Gastrocnemius medialis (tissue), 4 donors: ENCODE data around the gene TP53I13. TPM values are rescaled to one million over a fixed set of nuclear protein-coding genes. Genes with fewer than 3 reads are reported as not detected.

Source experiments
- ATAC-seq, 2 donors: fragments of 150-250 bp; one replicate each; pipeline ENCODE4 v1.9.1; 2016
- DNase-seq, 2 donors: peaks; one replicate each; pipeline ENCODE4 v3.0.0-alpha.2; 2019
- H3K27ac ChIP-seq, 4 donors: fragments of 200-600 bp; sonication (generic); 1 replicate in 1 of 4; 2 replicates in 3 of 4; pipeline ENCODE4 v1.5.1; 2016 to 2018; ENCODE audit warnings: mild to moderate bottlenecking in 2 of 4, moderate library complexity in 1 of 4
- H3K27me3 ChIP-seq, 3 donors: fragments of 200-600 bp; sonication (generic) in 2 of 3; 1 replicate in 1 of 3; 2 replicates in 2 of 3; pipeline versions ENCODE4 v1.5.1 to v1.6.0; 2016 to 2019; ENCODE audit warnings: mild to moderate bottlenecking in 1 of 3, moderate library complexity in 1 of 3
- H3K36me3 ChIP-seq, 2 donors: fragments of 200-600 bp; sonication (generic) in 1 of 2; one replicate each; pipeline ENCODE4 v1.5.1; 2017 to 2018
- H3K4me1 ChIP-seq, 2 donors: fragments of 200-600 bp; sonication (generic) in 1 of 2; one replicate each; pipeline ENCODE4 v1.5.1; 2016 to 2017; ENCODE audit warnings: mild to moderate bottlenecking in 2 of 2
- H3K4me3 ChIP-seq, 4 donors: fragments of 200-600 bp; sonication (generic) in 3 of 4; 1 replicate in 1 of 4; 2 replicates in 3 of 4; pipeline ENCODE4 v1.5.1; 2016 to 2019; ENCODE audit warnings: mild to moderate bottlenecking in 2 of 4
- H3K9me3 ChIP-seq, 3 donors: fragments of 200-600 bp; sonication (generic) in 2 of 3; 1 replicate in 1 of 3; 2 replicates in 2 of 3; pipeline ENCODE4 v1.5.1; 2016 to 2019
- CTCF ChIP-seq, 5 experiments: fragments of 450-650 bp in 3 of 5; fragments of 200-600 bp in 2 of 5; sonication (generic) in 2 of 5; IDR thresholded peaks in 4 of 5; conservative IDR thresholded peaks in 1 of 5; 1 replicate in 4 of 5; 2 replicates in 1 of 5; pipeline ENCODE4 v1.5.1; 2016 to 2019; ENCODE audit warnings: antibody characterized with exemption in 5 of 5, mild to moderate bottlenecking in 3 of 5, moderate library complexity in 3 of 5
- POLR2A ChIP-seq, 2 donors: fragments of 450-650 bp; IDR thresholded peaks; one replicate each; pipeline ENCODE4 v1.6.1; 2017; ENCODE audit warnings: antibody characterized with exemption in 2 of 2, mild to moderate bottlenecking in 2 of 2, moderate library complexity in 2 of 2
- in situ Hi-C, 4 donors: fragments of 200-750 bp; cut with MboI; loops; one replicate each; pipeline versions ENCODE4 v1.15.0 to v1.8.0; 2017; ENCODE audit warnings: low sequenced_read_pairs in 4 of 4
- intact Hi-C: fragments of 100-400 bp; cut with DNase I; formaldehyde crosslinking; loops from one replicate; pipeline ENCODE4 v1.15.1; 2023; ENCODE audit warnings: low total_unique reads
- total RNA-seq, 4 donors: library from RNA; depleted of rRNA; stranded (reverse); fragments of >200 nt; gene quantifications; one replicate each; pipeline versions ENCODE4 v1.1.0 to v1.2.3, GENCODE V29; 2016

Gene TP53I13
- total RNA-seq, 4 donors from 2014 or later: 31.0 to 50.2 (median 32.1) TPM

- intact Hi-C loops (loop anchor here (1.0 to 2.0 kb wide), 2 partner anchors 23 to 34 kb away; no protein-coding TSS in a partner anchor), in situ Hi-C loops (loop anchor here in 3 of 4 donors (25.0 kb wide), 2 partner anchors 298 to 323 kb away; partner anchors contain the start of genes EFCAB5 (in 2 of the 3) and SSH2 (in 2 of the 3))
- ATAC-seq: peak in 1 of 2 donors; percentile 20
- peak in 1 of 2 donors; percentile 55 for DNase-seq
- peaks cover 50 to 60% of the 10 kb centered on the region in 2 donors for H3K4me1 ChIP-seq
- peak overlapping the region; percentile 98 to 100 (median 99) for H3K27ac ChIP-seq
- H3K9me3 ChIP-seq: no peaks in the 10 kb centered on the region
- H3K27me3 ChIP-seq: no peaks in the 10 kb centered on the region
- peaks cover 0 to 8% of the 10 kb centered on the region in 2 donors for H3K36me3 ChIP-seq
- H3K4me3 ChIP-seq: peak overlapping the region; percentile 20 to 54 (median 41)
- TF ChIP-seq CTCF (IDR thresholded peaks at IDR 0.05 in 4 of 5, conservative IDR thresholded peaks at IDR 0.05 in 1 of 5): no peak
- no peak for TF ChIP-seq POLR2A (IDR thresholded peaks at IDR 0.05)
These were observed 45.4 kb downstream of the TP53I13 start for GRCh38 chr17:29613856-29614255.

- Histone ChIP-seq H3K36me3 (peaks cover 0 to 11% of the 10 kb centered on the region in 2 donors), H3K27me3 (no peaks in the 10 kb centered on the region), H3K27ac (peak overlapping the region; percentile 98 to 100 (median 99)), H3K4me3 (no peak overlapping the region), H3K4me1 (peaks cover 56 to 67% of the 10 kb centered on the region in 2 donors), H3K9me3 (no peaks in the 10 kb centered on the region)
- DNase-seq (no peak), ATAC-seq (no peak)
- in situ Hi-C loops: loop anchor here in 3 of 4 donors (25.0 kb wide), 2 partner anchors 298 to 323 kb away; partner anchors contain the start of genes EFCAB5 (in 2 of the 3) and SSH2 (in 2 of the 3)
- intact Hi-C loops: no loop called here
- TF ChIP-seq POLR2A (IDR thresholded peaks at IDR 0.05): no peak
- no peak for TF ChIP-seq CTCF (IDR thresholded peaks at IDR 0.05 in 4 of 5, conservative IDR thresholded peaks at IDR 0.05 in 1 of 5)
These were observed 46.0 kb downstream of the TP53I13 start for GRCh38 chr17:29614349-29615047.

- Histone ChIP-seq H3K4me1 (peaks cover 62 to 72% of the 10 kb centered on the region in 2 donors), H3K9me3 (no peaks in the 10 kb centered on the region), H3K4me3 (peak overlapping the region in 3 of 4 donors; percentile 45 to 53 (median 45)), H3K27ac (peak overlapping the region; percentile 98 to 100 (median 99)), H3K27me3 (no peaks in the 10 kb centered on the region), H3K36me3 (peaks cover 0 to 11% of the 10 kb centered on the region in 2 donors)
- DNase-seq (peak in 1 of 2 donors; percentile 44), ATAC-seq (no peak)
- intact Hi-C loops: no loop called here
- no peak for TF ChIP-seq CTCF (IDR thresholded peaks at IDR 0.05 in 4 of 5, conservative IDR thresholded peaks at IDR 0.05 in 1 of 5)
- no peak for TF ChIP-seq POLR2A (IDR thresholded peaks at IDR 0.05)
- in situ Hi-C loops: loop anchor here in 3 of 4 donors (25.0 kb wide), 2 partner anchors 297 to 322 kb away; partner anchors contain the start of genes EFCAB5 (in 2 of the 3) and SSH2 (in 2 of the 3)
These were observed 46.5 kb downstream of the TP53I13 start for GRCh38 chr17:29615048-29615385.

- Histone ChIP-seq H3K27me3 (no peaks in the 10 kb centered on the region), H3K27ac (peak overlapping the region; percentile 98 to 100 (median 99)), H3K36me3 (peaks cover 0 to 13% of the 10 kb centered on the region in 2 donors), H3K4me1 (peaks cover 68 to 76% of the 10 kb centered on the region in 2 donors), H3K9me3 (no peaks in the 10 kb centered on the region), H3K4me3 (peak overlapping the region; percentile 22 to 53 (median 45))
- in situ Hi-C loops: loop anchor here in 3 of 4 donors (25.0 kb wide), 2 partner anchors 297 to 322 kb away; partner anchors contain the start of genes EFCAB5 (in 2 of the 3) and SSH2 (in 2 of the 3)
- DNase-seq (peak; percentile 77 to 86), ATAC-seq (peak; percentile 8 to 35)
- intact Hi-C loops: no loop called here
- peak; percentile 42 to 67 for TF ChIP-seq POLR2A (IDR thresholded peaks at IDR 0.05)
- no peak for TF ChIP-seq CTCF (IDR thresholded peaks at IDR 0.05 in 4 of 5, conservative IDR thresholded peaks at IDR 0.05 in 1 of 5)
These were observed 47.2 kb downstream of the TP53I13 start for GRCh38 chr17:29615492-29616299.
